Measurements from ENCODE around the gene ELK4. TPM values are rescaled to one million over a fixed set of nuclear protein-coding genes. Genes with fewer than 3 reads are reported as not detected.

Gene ELK4
- total and polyA plus RNA-seq, 2 of the 8 experiments (the other 6 are each of a cell fraction or from before 2014, with no cell fraction given): 2.9 to 26.3 TPM

- CTCF ChIA-PET (ENCODE audit: partially characterized antibody): interaction anchor here (0.6 to 18.5 kb wide), 9 partner anchors 10 to 985 kb away, joined by 3 to 856 read pairs (median 6); partner anchors contain the start of gene SLC45A3
Observed at GRCh38 chr1:205663286-205663936, 31.6 kb upstream of the ELK4 start.

More at GRCh38 chr1:205663286-205663936, 31.6 kb upstream of the ELK4 start:
- Histone ChIP-seq H3K23me2 (ENCODE audit: low read depth, low read length) (no peaks in the 10 kb centered on the region), H2BK20ac (ENCODE audit: low read length) (no peak overlapping the region), H4K5ac (ENCODE audit: insufficient read length, low read depth, low read length) (no peak overlapping the region), H2BK5ac (ENCODE audit: low read depth, low read length) (no peak overlapping the region), H2BK120ac (replicated peaks; ENCODE audit: low read depth, low read length) (no peak overlapping the region), H3K79me1 (ENCODE audit: low read depth, low read length) (peaks cover 10% of the 10 kb centered on the region; the same call in 1 of the 2 replicates), H3K9me3 (ENCODE audit: insufficient read depth in 2 of 2, low read depth in 1 of 2, low read length in 1 of 2) (no peaks in the 10 kb centered on the region), H2AFZ (ENCODE audit: low read length) (no peak overlapping the region), H3K79me2 (ENCODE audit: control insufficient read depth in 1 of 2, insufficient read depth in 2 of 2, low read length in 2 of 2) (peaks cover 0 to 23% of the 10 kb centered on the region in 2 experiments; a peak in 2 of 4 replicates), H2BK15ac (ENCODE audit: low read length) (no peak overlapping the region), H4K20me1 (replicated peaks in 1 of 2; ENCODE audit: control insufficient read depth in 1 of 2, insufficient read depth in 2 of 2, low read length in 2 of 2) (peaks cover 1 to 4% of the 10 kb centered on the region in 2 experiments), H3K27me3 (replicated peaks in 1 of 4; ENCODE audit: control insufficient read depth in 3 of 4, extremely low read depth in 1 of 4, insufficient read depth in 3 of 4, low read length in 3 of 4) (no peaks in the 10 kb centered on the region), H3K23ac (ENCODE audit: insufficient read length) (no peak overlapping the region), H3K18ac (ENCODE audit: extremely low read depth, low read length) (no peak overlapping the region), H2AK5ac (ENCODE audit: low read depth, low read length) (no peak overlapping the region), H4K8ac (ENCODE audit: extremely low read depth, insufficient read depth, low read length) (no peak overlapping the region), H3K36me3 (ENCODE audit: control insufficient read depth in 2 of 4, insufficient read depth in 4 of 4, low read length in 3 of 4) (peaks cover 2 to 13% (median 7%) of the 10 kb centered on the region in 4 experiments; a peak in 6 of 8 replicates), H4K91ac (replicated peaks; ENCODE audit: insufficient read length, low read length) (no peak overlapping the region), H3K56ac (replicated peaks; ENCODE audit: insufficient read length, low read depth, low read length) (no peak overlapping the region), H3K4ac (replicated peaks; ENCODE audit: insufficient read length, low read depth, low read length) (no peak overlapping the region), H3K14ac (ENCODE audit: insufficient read length) (no peak overlapping the region), H3K27ac (ENCODE audit: low read depth, low read length) (no peak overlapping the region), H3K4me2 (ENCODE audit: insufficient read depth in 1 of 2, low read depth in 2 of 2, low read length in 2 of 2) (no peak overlapping the region), H2BK12ac (ENCODE audit: low read depth, low read length) (no peak overlapping the region), H3K4me3 (ENCODE audit: extremely low read depth in 1 of 4, insufficient read depth in 2 of 4, low read depth in 3 of 4, low read length in 4 of 4) (no peak overlapping the region), H3K9ac (replicated peaks in 1 of 4; ENCODE audit: extremely low read depth in 1 of 4, low read depth in 3 of 4, low read length in 3 of 4) (no peak overlapping the region), H3K4me1 (replicated peaks in 1 of 4; ENCODE audit: control insufficient read depth in 3 of 4, insufficient read depth in 4 of 4, low read length in 3 of 4) (peaks cover 0 to 16% (median 8%) of the 10 kb centered on the region in 4 experiments; a peak in 6 of 7 replicates)
- FAIRE-seq (no peak), DNase-seq (ENCODE audit: low read depth in 1 of 2, low spot score in 2 of 2) (no peak)
- no peak for TF ChIP-seq HDAC6 (IDR thresholded peaks at IDR 0.05; ENCODE audit: low read depth, low read length)
- no peak for TF ChIP-seq SIX5 (IDR thresholded peaks at IDR 0.05; ENCODE audit: low read depth, low read length)
- TF ChIP-seq CREB1 (IDR thresholded peaks at IDR 0.05): no peak
- no peak for TF ChIP-seq KDM5A (IDR thresholded peaks at IDR 0.05; ENCODE audit: low read length)
- TF ChIP-seq SAP30 (IDR thresholded peaks at IDR 0.05; ENCODE audit: insufficient read depth, insufficient replicate concordance, low read length): no peak
- TF ChIP-seq MAX (IDR thresholded peaks at IDR 0.05): no peak
- no peak for TF ChIP-seq E2F6 (IDR thresholded peaks at IDR 0.05)
- TF ChIP-seq TAF7 (optimal IDR thresholded peaks at IDR 0.05; ENCODE audit: borderline replicate concordance, low read depth, low read length): no peak
- no peak for TF ChIP-seq CTBP2 (IDR thresholded peaks at IDR 0.05; ENCODE audit: borderline replicate concordance, insufficient read depth, insufficient read length, low read length)
- TF ChIP-seq TAF1 (IDR thresholded peaks at IDR 0.05; ENCODE audit: low read depth, low read length): no peak
- TF ChIP-seq NANOG (IDR thresholded peaks at IDR 0.05; ENCODE audit: insufficient read depth, low read depth, low read length, poor library complexity, severe bottlenecking): no peak
- no peak for TF ChIP-seq SP1 (IDR thresholded peaks at IDR 0.05; ENCODE audit: low read depth, low read length)
- POLR2A ChIA-PET (ENCODE audit: partially characterized antibody): interaction anchor here (1.2 to 19.3 kb wide), 3 partner anchors 31 to 71 kb away, joined by 3 to 241 read pairs (median 3); partner anchors contain the start of gene ELK4
- WGBS, 2 experiments (ENCODE audit: extremely low coverage in 1 of 2, insufficient coverage in 1 of 2, insufficient read length in 1 of 2, insufficient replicate concordance in 2 of 2, low coverage in 1 of 2, low lambda C conversion rate in 2 of 2, missing lambda C conversion rate in 1 of 2): 91% methylated on average over 18 of the region's 18 CpGs; no CpG with 5 or more reads in 1 of the 2 experiments
